Loucy (cell line): ENCODE data around the gene RNF44.
A peak's percentile ranks its signal among the peaks of the same experiment; 100 is the strongest.

ENCODE experiments used
- H2AFZ ChIP-seq: fragments of 200-600 bp; sonication (generic); 2 replicates; pipeline ENCODE4 v1.6.0; 2016; ENCODE audit warnings: antibody characterized with exemption, mild to moderate bottlenecking, low read length, moderate library complexity
- H3F3A ChIP-seq: fragments of 200-600 bp; 2 replicates; pipeline ENCODE4 v1.6.0; 2016; ENCODE audit warnings: antibody characterized with exemption, low read depth, mild to moderate bottlenecking
- H3K27me3 ChIP-seq: fragments of 200-600 bp; sonication (generic); 2 replicates; pipeline ENCODE4 v1.6.1; 2014; ENCODE audit warnings: low read length, mild to moderate bottlenecking; ENCODE audit not compliant: insufficient read depth, poor library complexity, severe bottlenecking
- H3K36me3 ChIP-seq: fragments of 200-600 bp; sonication (generic); 2 replicates; pipeline ENCODE4 v1.6.1; 2016; ENCODE audit warnings: low read length; ENCODE audit not compliant: insufficient read depth
- H3K4me1 ChIP-seq: fragments of 200-600 bp; sonication (generic); 2 replicates; pipeline ENCODE4 v1.5.1; 2014; ENCODE audit warnings: low read length, mild to moderate bottlenecking; ENCODE audit not compliant: insufficient read depth, poor library complexity, severe bottlenecking
- H3K4me2 ChIP-seq: fragments of 200-600 bp; sonication (generic); 2 replicates; pipeline ENCODE4 v1.6.0; 2014; ENCODE audit warnings: antibody characterized with exemption, low read length, low read depth, mild to moderate bottlenecking; ENCODE audit not compliant: poor library complexity, severe bottlenecking
- H3K4me3 ChIP-seq: fragments of 200-600 bp; sonication (generic); 2 replicates; pipeline ENCODE4 v1.5.1; 2014; ENCODE audit warnings: low read length, mild to moderate bottlenecking, mixed read lengths; ENCODE audit not compliant: poor library complexity, severe bottlenecking
- H3K79me2 ChIP-seq: fragments of 200-600 bp; sonication (generic); 2 replicates; pipeline ENCODE4 v1.6.1; 2014; ENCODE audit warnings: low read length; ENCODE audit not compliant: insufficient read depth
- H3K9ac ChIP-seq: fragments of 200-600 bp; sonication (generic); 2 replicates; pipeline ENCODE4 v1.6.0; 2014; ENCODE audit warnings: mild to moderate bottlenecking, low read depth, low read length, moderate library complexity; ENCODE audit not compliant: poor library complexity, severe bottlenecking
- H3K9me2 ChIP-seq: fragments of 200-600 bp; sonication (generic); replicated peaks from 2 replicates; pipeline ENCODE4 v1.6.1; 2016; ENCODE audit warnings: low read depth, low read length, mixed read lengths
- H3K9me3 ChIP-seq: fragments of 200-600 bp; sonication (generic); 2 replicates; pipeline ENCODE4 v1.6.1; 2014; ENCODE audit warnings: mild to moderate bottlenecking, antibody characterized with exemption, low read length, low read depth; ENCODE audit not compliant: insufficient read depth
- H4K20me1 ChIP-seq: fragments of 200-600 bp; sonication (generic); 2 replicates; pipeline ENCODE4 v1.6.0; 2014; ENCODE audit warnings: antibody characterized with exemption, low read length, mild to moderate bottlenecking; ENCODE audit not compliant: insufficient read depth, poor library complexity, severe bottlenecking
- CTCF ChIP-seq: fragments of 200-600 bp; sonication (generic); conservative IDR thresholded peaks from 2 replicates; pipeline ENCODE4 v1.5.1; 2014; ENCODE audit warnings: mild to moderate bottlenecking, antibody characterized with exemption, low read length
- EZH2phosphoT487 ChIP-seq: fragments of 200-600 bp; IDR thresholded peaks from 2 replicates; pipeline ENCODE4 v1.6.1; 2018; ENCODE audit warnings: antibody characterized with exemption, mild to moderate bottlenecking, moderate library complexity, borderline replicate concordance

Gene RNF44

GRCh38 chr5:176538989-176539384 lies 1.8 kb upstream of the RNF44 start:
- Histone ChIP-seq H4K20me1 (no peaks in the 10 kb centered on the region), H3K79me2 (peaks cover 34% of the 10 kb centered on the region), H3K9me2 (no peaks in the 10 kb centered on the region), H2AFZ (no peak overlapping the region), H3K4me3 (no peak overlapping the region), H3K27me3 (peaks cover 6% of the 10 kb centered on the region), H3F3A (no peaks in the 10 kb centered on the region), H3K9me3 (no peaks in the 10 kb centered on the region), H3K9ac (no peak overlapping the region), H3K4me1 (peaks cover 12% of the 10 kb centered on the region), H3K36me3 (no peaks in the 10 kb centered on the region), H3K4me2 (no peak overlapping the region)
- TF ChIP-seq EZH2phosphoT487 (no peak), CTCF (no peak)

GRCh38 chr5:176538230-176538988 lies 1.2 kb upstream of the RNF44 start:
- peaks cover 12% of the 10 kb centered on the region for H3K4me1 ChIP-seq
- H3K9ac ChIP-seq: peak overlapping the region; percentile 61
- no peak overlapping the region for H2AFZ ChIP-seq

GRCh38 chr5:176537554-176538229 lies 490 bp upstream of the RNF44 start:
- H3K4me3 ChIP-seq: peak overlapping the region; percentile 85
- no peaks in the 10 kb centered on the region for H3K36me3 ChIP-seq
- peaks cover 41% of the 10 kb centered on the region for H3K79me2 ChIP-seq
- H2AFZ ChIP-seq: no peak overlapping the region
- peaks cover 11% of the 10 kb centered on the region for H4K20me1 ChIP-seq
- peak overlapping the region; percentile 99 for H3K9ac ChIP-seq
- H3K9me2 ChIP-seq: no peaks in the 10 kb centered on the region
- TF ChIP-seq EZH2phosphoT487 (no peak), CTCF (no peak)
- H3K9me3 ChIP-seq: no peaks in the 10 kb centered on the region
- H3K4me2 ChIP-seq: peak overlapping the region; percentile 76
- peaks cover 6% of the 10 kb centered on the region for H3K27me3 ChIP-seq
- no peaks in the 10 kb centered on the region; the same call in 1 of the 2 replicates for H3F3A ChIP-seq
- peaks cover 18% of the 10 kb centered on the region for H3K4me1 ChIP-seq

More at GRCh38 chr5:176538230-176538988, 1.2 kb upstream of the RNF44 start:
- peak overlapping the region; percentile 76 for H3K4me2 ChIP-seq
- H3F3A ChIP-seq: no peaks in the 10 kb centered on the region; the same call in 1 of the 2 replicates
- H3K9me3 ChIP-seq: no peaks in the 10 kb centered on the region
- peaks cover 34% of the 10 kb centered on the region for H3K79me2 ChIP-seq
- H3K9me2 ChIP-seq: no peaks in the 10 kb centered on the region
- no peaks in the 10 kb centered on the region for H3K36me3 ChIP-seq
- H3K4me3 ChIP-seq: peak overlapping the region; percentile 85
- TF ChIP-seq CTCF (no peak), EZH2phosphoT487 (no peak)
- peaks cover 6% of the 10 kb centered on the region for H3K27me3 ChIP-seq
- H4K20me1 ChIP-seq: peaks cover 4% of the 10 kb centered on the region
